H9 (cell line): Measurements from ENCODE around the gene PREX1. TPM values are rescaled to one million over a fixed set of nuclear protein-coding genes. Genes with fewer than 3 reads are reported as not detected.

Experiments
- DNase-seq: peaks from one replicate; pipeline ENCODE4 v3.0.0-alpha.2; 2017
- H2AFZ ChIP-seq: one replicate; pipeline ENCODE4 v1.6.1; 2013; ENCODE audit warnings: mild to moderate bottlenecking, low read length, control low read depth, moderate library complexity
- H2AK5ac ChIP-seq: 2 replicates; pipeline ENCODE4 v1.6.1; 2013; ENCODE audit warnings: low read length, control low read depth, mixed read lengths; ENCODE audit not compliant: insufficient read length
- H2BK120ac ChIP-seq: one replicate; pipeline ENCODE4 v1.6.1; 2013; ENCODE audit warnings: low read depth, mild to moderate bottlenecking, low read length, control low read depth, inconsistent platforms; ENCODE audit not compliant: poor library complexity, severe bottlenecking
- H2BK12ac ChIP-seq: 2 replicates; pipeline ENCODE4 v1.6.1; 2013; ENCODE audit warnings: low read length, control low read depth, mixed read lengths, low read depth; ENCODE audit not compliant: insufficient read length
- H2BK15ac ChIP-seq: 2 replicates; pipeline ENCODE4 v1.6.1; 2013; ENCODE audit warnings: low read depth, low read length, control low read depth
- H2BK20ac ChIP-seq: one replicate; pipeline ENCODE4 v1.6.1; 2013; ENCODE audit warnings: low read depth, mild to moderate bottlenecking, low read length, control low read depth, inconsistent platforms; ENCODE audit not compliant: poor library complexity, severe bottlenecking
- H2BK5ac ChIP-seq: 2 replicates; pipeline ENCODE4 v1.6.1; 2013; ENCODE audit warnings: low read length, control low read depth, mixed read lengths; ENCODE audit not compliant: insufficient read length
- H3K14ac ChIP-seq: 2 replicates; pipeline ENCODE4 v1.6.1; 2013; ENCODE audit warnings: low read length, control low read depth; ENCODE audit not compliant: insufficient read depth
- H3K18ac ChIP-seq: 2 replicates; pipeline ENCODE4 v1.6.1; 2013; ENCODE audit warnings: low read depth, mild to moderate bottlenecking, mixed read lengths, low read length, control low read depth; ENCODE audit not compliant: insufficient read length
- H3K23ac ChIP-seq: 2 replicates; pipeline ENCODE4 v1.6.1; 2013; ENCODE audit warnings: low read length, control low read depth, mixed read lengths, low read depth; ENCODE audit not compliant: insufficient read length
- H3K23me2 ChIP-seq: 2 replicates; pipeline ENCODE4 v1.6.1; 2013; ENCODE audit warnings: low read depth, mild to moderate bottlenecking, mixed read lengths, low read length, control low read depth; ENCODE audit not compliant: insufficient read length, poor library complexity, severe bottlenecking
- H3K27ac ChIP-seq: 2 replicates; pipeline ENCODE4 v1.5.1; 2013; ENCODE audit warnings: low read length, control low read depth, mixed read lengths, low read depth; ENCODE audit not compliant: insufficient read length
- H3K27me3 ChIP-seq: 2 replicates; pipeline ENCODE4 v1.6.1; 2013; ENCODE audit warnings: low read length, control low read depth, inconsistent platforms; ENCODE audit not compliant: insufficient read depth
- H3K4ac ChIP-seq: 2 replicates; pipeline ENCODE4 v1.6.1; 2013; ENCODE audit warnings: low read depth, mild to moderate bottlenecking, control low read depth, inconsistent platforms, low read length, moderate library complexity
- H3K4me1 ChIP-seq: 2 replicates; pipeline ENCODE4 v1.6.1; 2013; ENCODE audit warnings: low read length, control low read depth, inconsistent platforms; ENCODE audit not compliant: insufficient read depth
- H3K4me2 ChIP-seq: 2 replicates; pipeline ENCODE4 v1.6.1; 2013; ENCODE audit warnings: low read length, control low read depth, mixed read lengths; ENCODE audit not compliant: insufficient read length, insufficient read depth
- H3K56ac ChIP-seq: 2 replicates; pipeline ENCODE4 v1.6.1; 2013; ENCODE audit warnings: low read depth, mild to moderate bottlenecking, mixed read lengths, low read length, control low read depth; ENCODE audit not compliant: insufficient read length
- H3K79me1 ChIP-seq: 2 replicates; pipeline ENCODE4 v1.6.1; 2013; ENCODE audit warnings: low read depth, mild to moderate bottlenecking, moderate library complexity, low read length, control low read depth, inconsistent platforms; ENCODE audit not compliant: insufficient read depth, poor library complexity, severe bottlenecking
- H3K79me2 ChIP-seq: 2 replicates; pipeline ENCODE4 v1.6.1; 2013; ENCODE audit warnings: low read length, control low read depth, inconsistent platforms; ENCODE audit not compliant: insufficient read depth
- H3K9ac ChIP-seq: 2 replicates; pipeline ENCODE4 v1.6.1; 2013; ENCODE audit warnings: low read length, control low read depth, mixed read lengths; ENCODE audit not compliant: insufficient read length; ENCODE audit errors: extremely low read depth
- H3K9me3 ChIP-seq: one replicate; pipeline ENCODE4 v1.6.1; 2013; ENCODE audit warnings: low read depth, low read length, inconsistent platforms; ENCODE audit not compliant: control insufficient read depth
- H3T11ph ChIP-seq: one replicate; pipeline ENCODE4 v1.6.1; 2013; ENCODE audit warnings: mild to moderate bottlenecking, low read length, control low read depth, inconsistent platforms
- H4K20me1 ChIP-seq: one replicate; pipeline ENCODE4 v1.6.1; 2013; ENCODE audit not compliant: control insufficient read depth, insufficient read length, insufficient read depth
- H4K5ac ChIP-seq: 2 replicates; pipeline ENCODE4 v1.6.1; 2013; ENCODE audit warnings: low read depth, mild to moderate bottlenecking, mixed read lengths, low read length, control low read depth; ENCODE audit not compliant: insufficient read length
- H4K8ac ChIP-seq: replicated peaks from 2 replicates; pipeline ENCODE4 v1.6.1; 2013; ENCODE audit warnings: low read length, control low read depth, mixed read lengths, low read depth; ENCODE audit not compliant: insufficient read length
- H4K91ac ChIP-seq: 2 replicates; pipeline ENCODE4 v1.6.1; 2013; ENCODE audit warnings: low read depth, mild to moderate bottlenecking, moderate library complexity, mixed read lengths, low read length, control low read depth; ENCODE audit not compliant: insufficient read length
- H3K27ac Mint-ChIP-seq, 3 experiments: 2 replicates in 2 of 3; 3 replicates in 1 of 3; pipeline ENCODE4 v1.8.0; 2020 to 2021; ENCODE audit warnings: mixed read lengths in 3 of 3, mild to moderate bottlenecking in 1 of 3, moderate library complexity in 1 of 3
- H3K27me3 Mint-ChIP-seq: 2 replicates; pipeline ENCODE4 v1.8.0; 2021; ENCODE audit warnings: low read depth, mild to moderate bottlenecking, moderate library complexity, mixed read lengths
- H3K36me3 Mint-ChIP-seq, 3 experiments: 2 replicates in 2 of 3; 3 replicates in 1 of 3; pipeline ENCODE4 v1.8.0; 2020 to 2021; ENCODE audit warnings: low read depth in 3 of 3, mixed read lengths in 3 of 3; ENCODE audit not compliant: insufficient read depth in 1 of 3
- H3K4me1 Mint-ChIP-seq, 2 experiments: 2 replicates each; pipeline ENCODE4 v1.8.0; 2020; ENCODE audit warnings: mixed read lengths in 2 of 2
- H3K4me3 Mint-ChIP-seq, 2 experiments: 2 replicates in 1 of 2; 3 replicates in 1 of 2; pipeline ENCODE4 v1.8.0; 2020 to 2021; ENCODE audit warnings: mild to moderate bottlenecking in 2 of 2, mixed read lengths in 2 of 2, moderate library complexity in 1 of 2
- H3K9me3 Mint-ChIP-seq, 2 experiments: 2 replicates in 1 of 2; 3 replicates in 1 of 2; pipeline ENCODE4 v1.8.0; 2020; ENCODE audit warnings: mild to moderate bottlenecking in 2 of 2, mixed read lengths in 2 of 2, moderate library complexity in 1 of 2
- WGBS: extraction: QIAGEN DNeasy Blood & Tissue Kit; methylation state at CpG from one replicate; pipeline ENCODE4 v1.1.7; 2013; ENCODE audit warnings: missing lambda C conversion rate, low lambda C conversion rate, mixed read lengths; ENCODE audit not compliant: insufficient read length; ENCODE audit errors: extremely low coverage; 5-methylcytosine and 5-hydroxymethylcytosine counted together
- total RNA-seq: library from RNA; stranded (reverse); gene quantifications from 2 replicates; pipeline ENCODE4 v1.2.1, GENCODE V29; 2021
- TF ChIP-seq, protein P1 (sequence below): fragments of 200-600 bp; sonication (generic); conservative IDR thresholded peaks from 3 replicates; pipeline ENCODE4 v1.8.0; 2021; ENCODE audit warnings: antibody characterized with exemption, mild to moderate bottlenecking

PREX1 gene
- total RNA-seq, 1 experiment from 2014 or later, result 6.6 TPM

DNA sequence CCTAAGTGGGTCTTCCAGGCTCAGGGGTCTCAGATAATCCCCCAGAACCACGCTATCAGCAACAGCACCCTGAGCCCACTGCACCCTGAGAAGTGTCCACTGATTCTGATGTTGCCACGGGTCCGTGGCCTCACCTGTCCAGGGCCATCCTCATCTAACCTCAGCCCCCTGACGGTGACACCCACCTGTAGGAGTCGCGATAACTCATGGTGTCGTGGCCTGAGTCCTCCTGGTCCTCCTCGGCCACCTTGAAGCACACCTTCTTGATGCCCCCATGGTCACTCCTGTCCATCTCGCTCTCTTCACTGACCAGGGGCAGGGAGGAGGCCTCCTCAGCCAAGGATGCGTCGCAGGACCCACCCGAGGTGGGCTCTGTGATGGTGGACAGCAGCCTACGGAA is 182.1 kb downstream of the PREX1 start:
- Histone ChIP-seq H3K18ac (no peak overlapping the region), H3K23ac (no peak overlapping the region), H3K9ac (no peak overlapping the region), H3K14ac (no peak overlapping the region), H3K4ac (no peak overlapping the region), H2BK15ac (no peak overlapping the region), H3K27me3 (no peaks in the 10 kb centered on the region), H2BK5ac (no peak overlapping the region), H3K9me3 (no peaks in the 10 kb centered on the region), H4K5ac (no peak overlapping the region), H4K8ac (no peak overlapping the region), H3K56ac (no peak overlapping the region), H3K27ac (no peak overlapping the region), H3K79me2 (no peaks in the 10 kb centered on the region), H3K4me2 (no peak overlapping the region), H4K91ac (no peak overlapping the region), H3K79me1 (no peaks in the 10 kb centered on the region), H2BK20ac (no peak overlapping the region), H3K23me2 (no peaks in the 10 kb centered on the region), H2BK12ac (no peak overlapping the region), H2AK5ac (no peak overlapping the region), H3T11ph (no peak overlapping the region), H3K4me1 (no peaks in the 10 kb centered on the region), H4K20me1 (no peaks in the 10 kb centered on the region), H2AFZ (no peak overlapping the region), H2BK120ac (no peak overlapping the region)
- Mint-ChIP-seq H3K4me3 (no peak overlapping the region; a peak in 1 of 5 replicates), H3K27me3 (no peaks in the 10 kb centered on the region), H3K9me3 (no peaks in the 10 kb centered on the region), H3K27ac (peak overlapping the region in 2 of 3 experiments; percentile 60 to 85; a peak in 2 of 7 replicates), H3K4me1 (no peaks in the 10 kb centered on the region), H3K36me3 (peaks cover 6 to 13% (median 7%) of the 10 kb centered on the region in 3 experiments; a peak in 6 of 7 replicates)
- DNase-seq, result no peak
- TF ChIP-seq, protein P1, sequence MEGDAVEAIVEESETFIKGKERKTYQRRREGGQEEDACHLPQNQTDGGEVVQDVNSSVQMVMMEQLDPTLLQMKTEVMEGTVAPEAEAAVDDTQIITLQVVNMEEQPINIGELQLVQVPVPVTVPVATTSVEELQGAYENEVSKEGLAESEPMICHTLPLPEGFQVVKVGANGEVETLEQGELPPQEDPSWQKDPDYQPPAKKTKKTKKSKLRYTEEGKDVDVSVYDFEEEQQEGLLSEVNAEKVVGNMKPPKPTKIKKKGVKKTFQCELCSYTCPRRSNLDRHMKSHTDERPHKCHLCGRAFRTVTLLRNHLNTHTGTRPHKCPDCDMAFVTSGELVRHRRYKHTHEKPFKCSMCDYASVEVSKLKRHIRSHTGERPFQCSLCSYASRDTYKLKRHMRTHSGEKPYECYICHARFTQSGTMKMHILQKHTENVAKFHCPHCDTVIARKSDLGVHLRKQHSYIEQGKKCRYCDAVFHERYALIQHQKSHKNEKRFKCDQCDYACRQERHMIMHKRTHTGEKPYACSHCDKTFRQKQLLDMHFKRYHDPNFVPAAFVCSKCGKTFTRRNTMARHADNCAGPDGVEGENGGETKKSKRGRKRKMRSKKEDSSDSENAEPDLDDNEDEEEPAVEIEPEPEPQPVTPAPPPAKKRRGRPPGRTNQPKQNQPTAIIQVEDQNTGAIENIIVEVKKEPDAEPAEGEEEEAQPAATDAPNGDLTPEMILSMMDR, result no peak
- WGBS, result no CpG with 5 or more reads among the region's 13 CpGs
